Glutamatergic neuron (in vitro differentiated cells): Measurements from ENCODE around the gene RBM33. TPM values are rescaled to one million over a fixed set of nuclear protein-coding genes. Genes with fewer than 3 reads are reported as not detected.

Experiments
- DNase-seq: peaks from one replicate; pipeline ENCODE4 v3.0.0; 2022
- H3K27ac Mint-ChIP-seq: one replicate; pipeline ENCODE4 v1.8.0; 2020; ENCODE audit warnings: mild to moderate bottlenecking, mixed read lengths, inconsistent platforms; ENCODE audit not compliant: unreplicated experiment
- H3K27me3 Mint-ChIP-seq: one replicate; pipeline ENCODE4 v1.8.0; 2020; ENCODE audit warnings: mild to moderate bottlenecking, moderate library complexity, mixed read lengths, inconsistent platforms; ENCODE audit not compliant: unreplicated experiment
- H3K36me3 Mint-ChIP-seq: one replicate; pipeline ENCODE4 v1.8.0; 2020; ENCODE audit warnings: mild to moderate bottlenecking, mixed read lengths, inconsistent platforms; ENCODE audit not compliant: unreplicated experiment
- H3K4me1 Mint-ChIP-seq: one replicate; pipeline ENCODE4 v1.8.0; 2020; ENCODE audit warnings: mild to moderate bottlenecking, low read depth, mixed read lengths, inconsistent platforms; ENCODE audit not compliant: unreplicated experiment
- H3K4me3 Mint-ChIP-seq: one replicate; pipeline ENCODE4 v1.8.0; 2020; ENCODE audit warnings: mild to moderate bottlenecking, mixed read lengths, inconsistent platforms; ENCODE audit not compliant: unreplicated experiment
- H3K9me3 Mint-ChIP-seq: one replicate; pipeline ENCODE4 v1.8.0; 2020; ENCODE audit warnings: mild to moderate bottlenecking, moderate library complexity, mixed read lengths, inconsistent platforms; ENCODE audit not compliant: unreplicated experiment
- total RNA-seq: library from RNA; stranded (reverse); fragmentation: NEBNext Ultra II Directional; extraction: Animal tissue kit (Norgen Biotek cat#: 25700); gene quantifications from one replicate; pipeline ENCODE4 v1.2.1, GENCODE V29; 2021; ENCODE audit not compliant: unreplicated experiment
- TF ChIP-seq, protein P1 (sequence below): fragments of 200-600 bp; sonication (generic); IDR thresholded peaks from one replicate; pipeline ENCODE4 v1.5.0; 2021; ENCODE audit not compliant: partially characterized antibody, unreplicated experiment

RBM33 gene
- total RNA-seq, 1 donor from 2014 or later: 67.5 TPM

GRCh38 chr7:155807789-155808548, 163.5 kb downstream of the RBM33 start:
- no peak overlapping the region for H3K27ac Mint-ChIP-seq
- peaks cover 12% of the 10 kb centered on the region for H3K4me1 Mint-ChIP-seq
- DNase-seq: no peak
- H3K9me3 Mint-ChIP-seq: peaks cover 2% of the 10 kb centered on the region
- peak overlapping the region; percentile 80 for H3K4me3 Mint-ChIP-seq
- peaks cover 33% of the 10 kb centered on the region for H3K27me3 Mint-ChIP-seq
- TF ChIP-seq, protein P1, sequence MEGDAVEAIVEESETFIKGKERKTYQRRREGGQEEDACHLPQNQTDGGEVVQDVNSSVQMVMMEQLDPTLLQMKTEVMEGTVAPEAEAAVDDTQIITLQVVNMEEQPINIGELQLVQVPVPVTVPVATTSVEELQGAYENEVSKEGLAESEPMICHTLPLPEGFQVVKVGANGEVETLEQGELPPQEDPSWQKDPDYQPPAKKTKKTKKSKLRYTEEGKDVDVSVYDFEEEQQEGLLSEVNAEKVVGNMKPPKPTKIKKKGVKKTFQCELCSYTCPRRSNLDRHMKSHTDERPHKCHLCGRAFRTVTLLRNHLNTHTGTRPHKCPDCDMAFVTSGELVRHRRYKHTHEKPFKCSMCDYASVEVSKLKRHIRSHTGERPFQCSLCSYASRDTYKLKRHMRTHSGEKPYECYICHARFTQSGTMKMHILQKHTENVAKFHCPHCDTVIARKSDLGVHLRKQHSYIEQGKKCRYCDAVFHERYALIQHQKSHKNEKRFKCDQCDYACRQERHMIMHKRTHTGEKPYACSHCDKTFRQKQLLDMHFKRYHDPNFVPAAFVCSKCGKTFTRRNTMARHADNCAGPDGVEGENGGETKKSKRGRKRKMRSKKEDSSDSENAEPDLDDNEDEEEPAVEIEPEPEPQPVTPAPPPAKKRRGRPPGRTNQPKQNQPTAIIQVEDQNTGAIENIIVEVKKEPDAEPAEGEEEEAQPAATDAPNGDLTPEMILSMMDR: no peak
- H3K36me3 Mint-ChIP-seq: no peaks in the 10 kb centered on the region

GRCh38 chr7:155808549-155809331, 164.3 kb downstream of the RBM33 start:
- peaks cover 38% of the 10 kb centered on the region for H3K27me3 Mint-ChIP-seq
- TF ChIP-seq, protein P1: no peak
- DNase-seq: peak; percentile 55
- H3K36me3 Mint-ChIP-seq: no peaks in the 10 kb centered on the region
- no peak overlapping the region for H3K27ac Mint-ChIP-seq
- H3K4me1 Mint-ChIP-seq: peaks cover 12% of the 10 kb centered on the region
- H3K9me3 Mint-ChIP-seq: peaks cover 2% of the 10 kb centered on the region
- H3K4me3 Mint-ChIP-seq: peak overlapping the region; percentile 75

- no peak overlapping the region for H3K27ac Mint-ChIP-seq
- TF ChIP-seq, protein P1: no peak
- H3K36me3 Mint-ChIP-seq: no peaks in the 10 kb centered on the region
- H3K4me1 Mint-ChIP-seq: peaks cover 12% of the 10 kb centered on the region
- peak overlapping the region; percentile 81 for H3K4me3 Mint-ChIP-seq
- DNase-seq: no peak
- peaks cover 38% of the 10 kb centered on the region for H3K27me3 Mint-ChIP-seq
- H3K9me3 Mint-ChIP-seq: peaks cover 2% of the 10 kb centered on the region
These were observed 165.0 kb downstream of the RBM33 start for GRCh38 chr7:155809332-155809946.

GRCh38 chr7:155809947-155810769, 165.7 kb downstream of the RBM33 start:
- Mint-ChIP-seq H3K9me3 (peaks cover 2% of the 10 kb centered on the region), H3K27me3 (peaks cover 38% of the 10 kb centered on the region), H3K27ac (no peak overlapping the region), H3K4me1 (peaks cover 12% of the 10 kb centered on the region), H3K4me3 (peak overlapping the region; percentile 61), H3K36me3 (no peaks in the 10 kb centered on the region)
- TF ChIP-seq, protein P1: no peak
- DNase-seq: peak; percentile 71
